Measurements from ENCODE around the gene OR51T1.
"Not testable (repeated sequence)": the region's sequence is repeated elsewhere in the genome, so short reads cannot be mapped to it uniquely, and the experiment has no call there.

OR51T1 gene

DNA sequence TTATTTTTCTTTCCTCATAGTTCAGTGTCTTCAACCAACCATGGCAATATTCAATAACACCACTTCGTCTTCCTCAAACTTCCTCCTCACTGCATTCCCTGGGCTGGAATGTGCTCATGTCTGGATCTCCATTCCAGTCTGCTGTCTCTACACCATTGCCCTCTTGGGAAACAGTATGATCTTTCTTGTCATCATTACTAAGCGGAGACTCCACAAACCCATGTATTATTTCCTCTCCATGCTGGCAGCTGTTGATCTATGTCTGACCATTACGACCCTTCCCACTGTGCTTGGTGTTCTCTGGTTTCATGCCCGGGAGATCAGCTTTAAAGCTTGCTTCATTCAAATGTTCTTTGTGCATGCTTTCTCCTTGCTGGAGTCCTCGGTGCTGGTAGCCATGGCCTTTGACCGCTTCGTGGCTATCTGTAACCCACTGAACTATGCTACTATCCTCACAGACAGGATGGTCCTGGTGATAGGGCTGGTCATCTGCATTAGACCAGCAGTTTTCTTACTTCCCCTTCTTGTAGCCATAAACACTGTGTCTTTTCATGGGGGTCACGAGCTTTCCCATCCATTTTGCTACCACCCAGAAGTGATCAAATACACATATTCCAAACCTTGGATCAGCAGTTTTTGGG, at the start of gene OR51T1:
Gene OR51T1 (plus strand): TSS at position 41 of the 641 bp plus-strand sequence. CDS start 0 bp downstream, at position 41.
- DNase-seq (ENCODE audit: low read depth): peak; percentile 6

GRCh38 chr11:4839851-4840549, 41.7 kb upstream of the OR51T1 start:
- DNase-seq (ENCODE audit: low read depth): no peak

GRCh38 chr11:4848908-4849532, 32.7 kb upstream of the OR51T1 start, which contains the start of gene OR51S1:
Gene OR51S1 (minus strand): TSS chr11:4849208. CDS start chr11:4849208, 0 bp downstream.
- DNase-seq (ENCODE audit: low read depth): no peak

GRCh38 chr11:4851033-4851432, 30.7 kb upstream of the OR51T1 start:
- no peak for DNase-seq (ENCODE audit: low read depth)

DNA sequence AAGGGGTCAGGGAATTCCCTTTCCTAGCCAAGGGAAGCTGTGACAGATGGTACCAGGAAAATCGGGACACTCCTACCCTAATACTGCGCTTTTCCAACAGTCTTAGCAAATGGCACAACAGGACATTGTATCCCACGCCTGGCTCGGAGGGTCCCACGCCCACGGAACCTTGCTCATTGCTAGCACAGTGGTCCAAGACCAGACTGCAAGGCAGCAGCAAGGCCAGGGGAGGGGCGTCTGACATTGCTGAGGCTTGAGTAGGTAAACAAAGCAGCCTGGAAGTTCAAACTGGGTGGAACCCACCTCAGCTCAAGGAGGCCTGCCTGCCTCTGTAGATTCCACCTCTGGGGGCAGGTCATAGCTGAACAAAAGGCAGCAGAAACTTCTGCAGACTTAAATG, 27.4 kb upstream of the OR51T1 start:
- DNase-seq (ENCODE audit: low read depth): not testable (repeated sequence)

GRCh38 chr11:4862447-4863236, 19.1 kb upstream of the OR51T1 start:
- DNase-seq (ENCODE audit: low read depth): no peak

GRCh38 chr11:4863876-4864275, 17.8 kb upstream of the OR51T1 start:
- DNase-seq (ENCODE audit: low read depth): no peak

GRCh38 chr11:4865855-4866254, 15.8 kb upstream of the OR51T1 start:
- DNase-seq (ENCODE audit: low read depth): no peak

DNA sequence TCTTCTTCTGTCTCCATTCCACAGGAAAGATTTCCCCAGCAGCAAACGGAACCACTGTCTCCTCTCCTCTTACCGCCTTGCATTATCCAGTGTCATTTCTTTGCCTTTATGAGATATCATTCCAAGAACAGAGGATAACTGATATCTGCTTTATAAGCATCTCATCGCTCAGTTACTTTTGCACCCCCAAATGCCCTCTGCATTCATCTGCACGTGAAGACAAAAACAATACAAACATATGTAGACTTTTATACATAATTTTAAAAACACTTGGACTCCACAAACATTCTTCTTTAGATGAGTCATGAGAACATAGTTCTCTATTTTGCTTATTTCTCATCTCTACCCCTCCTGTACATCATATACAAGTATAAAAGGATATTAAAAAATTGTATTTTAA, 512 bp upstream of the OR51T1 start:
- no peak for DNase-seq (ENCODE audit: low read depth)

DNA sequence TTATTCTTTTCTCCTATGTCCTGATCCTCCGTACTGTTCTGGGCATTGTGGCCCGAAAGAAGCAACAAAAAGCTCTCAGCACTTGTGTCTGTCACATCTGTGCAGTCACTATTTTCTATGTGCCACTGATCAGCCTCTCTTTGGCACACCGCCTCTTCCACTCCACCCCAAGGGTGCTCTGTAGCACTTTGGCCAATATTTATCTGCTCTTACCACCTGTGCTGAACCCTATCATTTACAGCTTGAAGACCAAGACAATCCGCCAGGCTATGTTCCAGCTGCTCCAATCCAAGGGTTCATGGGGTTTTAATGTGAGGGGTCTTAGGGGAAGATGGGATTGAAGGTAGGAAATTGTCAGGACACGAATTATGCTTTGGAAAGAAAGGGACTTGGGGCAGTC, 843 bp downstream of the OR51T1 start:
- no peak for DNase-seq (ENCODE audit: low read depth)

- DNase-seq (ENCODE audit: low read depth): no peak
Observed at GRCh38 chr11:4884361-4884760, 2.7 kb downstream of the OR51T1 start.

- no peak for DNase-seq (ENCODE audit: low read depth)
Observed at GRCh38 chr11:4886186-4886585, 4.5 kb downstream of the OR51T1 start.

- no peak for DNase-seq (ENCODE audit: low read depth)
Observed at GRCh38 chr11:4887591-4887990, 5.9 kb downstream of the OR51T1 start.

- no peak for DNase-seq (ENCODE audit: low read depth)
Observed at GRCh38 chr11:4890279-4890678, 8.6 kb downstream of the OR51T1 start.

DNA sequence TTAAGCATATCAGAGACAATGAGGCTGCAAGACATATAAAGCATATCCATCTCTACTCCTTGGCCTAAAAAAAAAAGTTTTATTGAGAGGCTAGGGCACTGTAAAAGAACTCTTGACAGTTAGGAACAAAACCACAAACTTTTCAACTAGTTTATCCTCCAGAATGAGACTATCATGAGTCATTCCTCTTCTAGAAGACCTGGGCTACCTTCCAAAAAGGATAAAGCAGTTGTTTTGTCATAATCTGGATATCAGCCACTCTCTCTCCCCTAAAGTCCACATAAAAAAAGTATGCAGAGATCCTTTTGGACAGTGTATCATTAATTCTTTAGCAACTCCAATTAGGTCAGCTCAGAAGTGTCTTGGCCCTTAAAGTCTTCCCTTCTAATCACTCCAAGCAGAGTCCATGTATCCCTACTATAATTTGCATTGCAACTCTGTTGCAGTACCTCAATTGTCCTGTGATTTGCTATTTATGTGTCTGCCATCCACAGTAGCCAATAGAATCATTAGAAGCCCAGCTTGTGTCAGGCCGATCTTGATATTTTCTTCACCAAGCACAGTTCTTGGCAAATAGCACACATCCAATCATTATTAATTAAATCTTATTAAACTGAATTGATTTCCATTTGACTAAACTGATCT, 10.4 kb downstream of the OR51T1 start:
- peak; percentile 88 for DNase-seq (ENCODE audit: low read depth)

- no peak for DNase-seq (ENCODE audit: low read depth)
Observed at GRCh38 chr11:4903484-4903883, 21.8 kb downstream of the OR51T1 start, which contains the start of gene OR51A7. Gene OR51A7 (plus strand): TSS chr11:4903783. CDS start chr11:4907370, 3,587 bp downstream.

GRCh38 chr11:4916581-4916980, 34.9 kb downstream of the OR51T1 start:
- DNase-seq (ENCODE audit: low read depth): no peak

DNA sequence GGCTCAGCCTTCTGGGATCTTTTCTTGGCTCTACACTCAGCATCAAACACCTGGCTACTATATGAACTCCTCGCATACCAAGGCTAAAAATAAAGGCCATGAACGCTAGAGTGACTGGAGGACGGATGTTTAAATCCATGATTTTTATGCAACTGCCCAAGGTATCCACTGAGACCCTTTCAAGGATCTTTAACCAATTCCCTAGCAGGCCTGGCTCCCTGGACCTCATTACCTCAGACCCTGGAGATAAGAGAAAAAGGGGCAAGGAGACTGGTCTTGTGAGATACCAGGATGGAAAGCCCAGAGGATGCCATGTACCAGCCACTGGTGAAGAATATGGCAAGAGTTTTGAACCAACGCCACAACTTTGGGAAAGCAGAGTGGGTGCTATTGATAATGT, 37.5 kb downstream of the OR51T1 start, which contains the start of gene OR51G2:
Gene OR51G2 (minus strand): TSS at position 101 of the 400 bp plus-strand sequence. CDS start 3,687 bp downstream, outside the sequence.
- no peak for DNase-seq (ENCODE audit: low read depth)

DNA sequence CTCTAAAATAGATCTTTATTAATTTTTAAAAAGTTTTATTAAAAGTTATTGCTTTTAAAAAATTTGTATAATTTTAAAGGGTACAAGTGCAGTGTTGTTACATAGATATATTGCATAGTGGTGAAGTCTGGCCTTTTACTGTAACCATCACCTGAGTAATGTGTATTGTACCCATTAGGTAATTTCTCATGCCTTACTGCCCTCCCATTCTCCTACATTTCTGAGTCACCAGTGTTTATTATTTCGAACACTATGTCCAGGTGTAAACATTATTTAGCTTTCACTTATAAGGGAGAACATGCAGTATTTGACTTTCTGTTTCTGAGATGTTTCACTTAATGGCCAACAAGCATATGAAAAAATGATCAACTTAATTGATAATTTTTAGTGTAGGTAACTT, 40.1 kb downstream of the OR51T1 start:
- no peak for DNase-seq (ENCODE audit: low read depth)

- no peak for DNase-seq (ENCODE audit: low read depth)
Observed at GRCh38 chr11:4922304-4922703, 40.6 kb downstream of the OR51T1 start.

GRCh38 chr11:4924239-4924638, 42.5 kb downstream of the OR51T1 start, which contains the start of gene OR51G1:
Gene OR51G1 (minus strand): TSS chr11:4924339. CDS start chr11:4924339, 0 bp downstream.
- DNase-seq (ENCODE audit: low read depth): no peak

Measured in GM04503 (cell line).